Nephron (organoid): ENCODE data around the gene CD86.

Experiments used
- H3K27ac Mint-ChIP-seq, 3 experiments: 2 replicates each; pipeline ENCODE4 v1.8.0; 2020; ENCODE audit warnings: mixed read lengths in 3 of 3, mild to moderate bottlenecking in 2 of 3, moderate library complexity in 1 of 3
- H3K27me3 Mint-ChIP-seq: 2 replicates; pipeline ENCODE4 v1.8.0; 2021; ENCODE audit warnings: low read depth, mild to moderate bottlenecking, moderate library complexity, mixed read lengths
- H3K36me3 Mint-ChIP-seq: 2 replicates; pipeline ENCODE4 v1.8.0; 2020; ENCODE audit warnings: low read depth, mixed read lengths
- H3K4me1 Mint-ChIP-seq: 2 replicates; pipeline ENCODE4 v1.8.0; 2020; ENCODE audit warnings: mixed read lengths
- H3K4me3 Mint-ChIP-seq, 3 experiments: 2 replicates each; pipeline ENCODE4 v1.8.0; 2020; ENCODE audit warnings: mild to moderate bottlenecking in 3 of 3, mixed read lengths in 3 of 3, moderate library complexity in 2 of 3
- H3K9me3 Mint-ChIP-seq: 2 replicates; pipeline ENCODE4 v1.8.0; 2020; ENCODE audit warnings: mixed read lengths
- CTCF ChIP-seq, 3 experiments: fragments of 200-600 bp; sonication (generic); IDR thresholded peaks; one replicate each; pipeline ENCODE4 v1.5.0; 2021; ENCODE audit warnings: antibody characterized with exemption in 3 of 3; ENCODE audit not compliant: unreplicated experiment in 3 of 3

The CD86 gene

DNA sequence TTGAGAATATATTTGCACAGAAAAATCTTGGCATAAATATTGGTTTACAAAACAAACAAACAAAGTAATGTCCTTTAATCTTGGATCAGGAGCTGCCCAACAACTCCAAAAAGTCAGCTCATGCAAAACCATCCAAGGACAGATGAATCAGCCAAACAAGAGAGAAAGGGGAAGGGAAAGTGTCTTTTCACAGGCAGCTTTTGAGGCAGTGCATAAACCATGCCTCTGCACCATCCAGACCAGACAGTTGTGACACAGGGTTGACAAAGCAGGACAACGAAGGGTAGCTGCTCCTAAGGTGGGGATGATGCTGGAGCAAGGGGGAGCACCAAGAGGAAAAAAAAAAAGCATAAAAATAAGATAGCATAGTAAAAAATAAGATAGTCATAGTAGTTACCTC, 8.7 kb downstream of the CD86 start:
- H3K27ac Mint-ChIP-seq = no peak overlapping the region
- no peaks in the 10 kb centered on the region for H3K27me3 Mint-ChIP-seq
- no peak overlapping the region for H3K4me3 Mint-ChIP-seq
- no peaks in the 10 kb centered on the region for H3K36me3 Mint-ChIP-seq
- no peaks in the 10 kb centered on the region for H3K9me3 Mint-ChIP-seq
- no peak for TF ChIP-seq CTCF (IDR thresholded peaks at IDR 0.05; ENCODE audit: unreplicated experiment in 3 of 3)
- H3K4me1 Mint-ChIP-seq = no peaks in the 10 kb centered on the region

GRCh38 chr3:122064326-122064725, 9.2 kb downstream of the CD86 start:
- H3K36me3 Mint-ChIP-seq = no peaks in the 10 kb centered on the region
- no peaks in the 10 kb centered on the region for H3K27me3 Mint-ChIP-seq
- TF ChIP-seq CTCF (IDR thresholded peaks at IDR 0.05; ENCODE audit: unreplicated experiment in 3 of 3) = no peak
- no peaks in the 10 kb centered on the region for H3K9me3 Mint-ChIP-seq
- no peak overlapping the region for H3K27ac Mint-ChIP-seq
- H3K4me1 Mint-ChIP-seq = no peaks in the 10 kb centered on the region
- H3K4me3 Mint-ChIP-seq = no peak overlapping the region

GRCh38 chr3:122066331-122067213, 11.4 kb downstream of the CD86 start:
- Mint-ChIP-seq H3K4me3 (no peak overlapping the region), H3K27ac (no peak overlapping the region), H3K9me3 (no peaks in the 10 kb centered on the region), H3K4me1 (no peaks in the 10 kb centered on the region), H3K36me3 (no peaks in the 10 kb centered on the region), H3K27me3 (no peaks in the 10 kb centered on the region)
- no peak for TF ChIP-seq CTCF (IDR thresholded peaks at IDR 0.05; ENCODE audit: unreplicated experiment in 3 of 3)

- H3K4me1 Mint-ChIP-seq = no peaks in the 10 kb centered on the region
- H3K4me3 Mint-ChIP-seq = no peak overlapping the region
- no peaks in the 10 kb centered on the region for H3K36me3 Mint-ChIP-seq
- TF ChIP-seq CTCF (IDR thresholded peaks at IDR 0.05; ENCODE audit: unreplicated experiment in 3 of 3) = no peak
- H3K27me3 Mint-ChIP-seq = no peaks in the 10 kb centered on the region
- no peaks in the 10 kb centered on the region for H3K9me3 Mint-ChIP-seq
- H3K27ac Mint-ChIP-seq = no peak overlapping the region
These were observed 12.0 kb downstream of the CD86 start for GRCh38 chr3:122067214-122067550.

DNA sequence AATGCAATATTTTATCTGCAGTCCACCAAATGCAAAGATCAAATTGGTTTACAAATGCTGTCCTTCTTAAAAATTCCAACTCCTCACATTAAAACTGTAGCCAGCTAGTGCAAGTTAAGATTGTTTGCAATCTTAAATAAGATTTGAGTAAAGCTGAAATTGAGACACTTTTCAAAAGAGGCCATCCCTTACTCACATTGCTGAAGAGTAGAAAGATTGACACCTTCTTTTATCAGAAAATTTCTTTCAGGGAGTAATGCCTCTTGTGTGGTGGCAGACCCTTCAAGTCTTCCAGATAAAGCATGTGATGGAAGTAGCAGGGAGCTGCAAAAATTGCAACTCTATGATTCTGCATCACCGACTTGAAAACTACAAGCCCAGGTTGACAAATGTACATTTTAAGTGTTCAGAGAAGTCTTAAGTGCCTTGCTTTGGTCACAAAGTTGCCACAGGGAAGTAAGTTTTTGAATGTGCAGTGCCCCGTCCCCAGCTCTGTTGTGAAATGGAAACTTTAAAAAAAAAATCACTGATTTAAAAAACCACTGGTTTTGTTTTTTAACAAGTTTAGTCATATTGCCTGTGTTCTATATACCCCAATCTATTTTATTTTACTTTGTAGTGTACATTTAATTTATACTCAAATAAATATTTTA, 12.6 kb downstream of the CD86 start:
- H3K4me1 Mint-ChIP-seq = no peaks in the 10 kb centered on the region

More for the DNA sequence above, 12.6 kb downstream of the CD86 start:
- H3K9me3 Mint-ChIP-seq = no peaks in the 10 kb centered on the region
- H3K36me3 Mint-ChIP-seq = no peaks in the 10 kb centered on the region
- no peak overlapping the region for H3K4me3 Mint-ChIP-seq
- H3K27me3 Mint-ChIP-seq = no peaks in the 10 kb centered on the region
- TF ChIP-seq CTCF (IDR thresholded peaks at IDR 0.05; ENCODE audit: unreplicated experiment in 3 of 3) = no peak
- no peak overlapping the region for H3K27ac Mint-ChIP-seq
